ENCODE data around the gene YWHAH.
A peak's percentile ranks its signal among the peaks of the same experiment; 100 is the strongest.
"Not testable (repeated sequence)": the region's sequence is repeated elsewhere in the genome, so short reads cannot be mapped to it uniquely, and the experiment has no call there.

The YWHAH gene

DNA sequence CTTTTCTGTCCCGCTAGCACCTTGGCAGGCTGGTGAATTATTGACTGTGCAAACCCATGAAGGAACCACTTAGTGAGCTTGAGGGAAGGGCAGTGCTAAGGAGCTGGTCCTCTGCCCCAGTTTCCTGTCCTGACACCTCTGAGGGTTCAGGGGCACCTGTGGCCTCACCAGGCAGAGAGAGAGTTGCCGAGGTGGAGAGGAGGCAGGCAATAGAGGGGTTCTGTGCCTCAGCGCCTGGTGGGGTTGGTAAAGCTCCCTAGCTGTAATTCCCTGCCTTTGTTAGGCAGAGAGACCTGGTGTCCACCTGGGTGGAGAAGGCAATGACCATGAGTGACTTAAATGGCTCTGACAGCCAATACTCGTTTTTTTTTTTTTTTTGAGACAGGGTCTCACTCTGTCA lies 36.3 kb downstream of the YWHAH start:
- H3K4me3 ChIP-seq (ENCODE audit: low read depth, low read length), result no peak overlapping the region
- no peak for TF ChIP-seq MYC (IDR thresholded peaks at IDR 0.05; ENCODE audit: low read depth, low read length)
- TF ChIP-seq, protein P1, sequence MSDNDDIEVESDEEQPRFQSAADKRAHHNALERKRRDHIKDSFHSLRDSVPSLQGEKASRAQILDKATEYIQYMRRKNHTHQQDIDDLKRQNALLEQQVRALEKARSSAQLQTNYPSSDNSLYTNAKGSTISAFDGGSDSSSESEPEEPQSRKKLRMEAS (IDR thresholded peaks at IDR 0.05; ENCODE audit: low read depth, low read length), result no peak
- TF ChIP-seq POLR2A (IDR thresholded peaks at IDR 0.05; ENCODE audit: extremely low read depth, insufficient read length), result no peak
- no peak for TF ChIP-seq CTCF (IDR thresholded peaks at IDR 0.05; ENCODE audit: low read depth, low read length)
- no peak for DNase-seq (ENCODE audit: low read depth)

DNA sequence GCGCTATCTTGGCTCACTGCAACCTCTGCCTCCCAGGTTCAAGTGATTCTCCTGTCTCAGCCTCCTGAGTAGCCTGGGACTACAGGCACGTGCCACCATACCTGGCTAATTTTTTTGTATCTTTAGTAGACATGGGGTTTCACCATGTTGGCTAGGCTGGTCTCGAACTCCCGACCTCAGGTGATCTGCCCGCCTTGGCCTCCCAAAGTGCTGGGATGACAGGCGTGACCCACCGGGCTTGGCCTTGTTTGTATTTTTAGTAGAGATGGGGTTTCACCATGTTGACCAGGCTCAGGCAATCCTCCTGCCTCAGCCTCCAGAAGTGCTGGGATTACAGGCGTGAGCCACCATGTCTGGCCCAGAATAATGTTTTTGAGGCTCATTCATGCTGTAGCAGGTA lies 37.6 kb downstream of the YWHAH start:
- not testable (repeated sequence) for DNase-seq (ENCODE audit: low read depth); H3K4me3 ChIP-seq (ENCODE audit: low read depth, low read length)

DNA sequence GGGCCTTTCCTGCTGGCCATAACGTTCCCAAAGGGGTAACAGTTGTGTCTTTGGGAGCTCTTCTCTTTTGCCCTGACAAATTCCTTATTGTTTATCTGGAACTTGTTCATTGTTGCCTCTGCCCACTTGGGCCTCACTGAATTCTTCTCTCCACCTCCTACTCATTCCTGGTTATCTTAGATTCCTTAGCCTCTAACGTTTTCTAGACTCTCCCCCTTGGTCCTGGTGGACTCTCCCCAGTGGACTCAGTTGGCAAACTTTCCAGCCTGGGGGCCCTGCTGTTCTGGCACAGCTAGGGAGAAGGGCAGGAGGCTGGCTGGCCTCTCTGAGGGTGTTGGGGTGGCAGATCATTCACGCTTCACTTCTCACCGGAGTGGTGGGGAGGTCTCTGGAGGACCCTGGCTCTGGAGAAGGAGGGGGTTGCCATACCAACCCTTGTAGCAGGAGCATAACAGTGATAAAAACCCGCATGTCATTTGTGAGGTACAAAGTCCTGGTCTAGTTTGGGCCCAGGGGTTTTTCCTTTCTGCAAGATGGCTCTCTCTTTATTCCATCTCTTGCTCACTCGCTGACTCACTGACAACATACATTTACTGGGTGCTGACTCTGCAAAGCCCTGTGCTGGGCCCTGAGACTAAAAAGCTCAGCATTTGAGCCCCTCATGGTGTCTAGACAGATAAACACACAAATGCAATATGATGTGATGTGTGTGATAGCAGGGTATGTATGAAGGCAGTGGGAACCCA lies 39.7 kb downstream of the YWHAH start:
- TF ChIP-seq, protein P1 (IDR thresholded peaks at IDR 0.05; ENCODE audit: low read depth, low read length), result no peak
- H3K4me3 ChIP-seq (ENCODE audit: low read depth, low read length), result no peak overlapping the region
- DNase-seq (ENCODE audit: low read depth), result no peak

GRCh38 chr22:31987218-31987617 lies 42.9 kb downstream of the YWHAH start:
- no peak overlapping the region for H3K4me3 ChIP-seq (ENCODE audit: low read depth, low read length)
- TF ChIP-seq CTCF (IDR thresholded peaks at IDR 0.05; ENCODE audit: low read depth, low read length) (no peak), POLR2A (IDR thresholded peaks at IDR 0.05; ENCODE audit: extremely low read depth, insufficient read length) (no peak), MYC (IDR thresholded peaks at IDR 0.05; ENCODE audit: low read depth, low read length) (no peak)
- TF ChIP-seq, protein P1 (IDR thresholded peaks at IDR 0.05; ENCODE audit: low read depth, low read length), result no peak
- no peak for DNase-seq (ENCODE audit: low read depth)

DNA sequence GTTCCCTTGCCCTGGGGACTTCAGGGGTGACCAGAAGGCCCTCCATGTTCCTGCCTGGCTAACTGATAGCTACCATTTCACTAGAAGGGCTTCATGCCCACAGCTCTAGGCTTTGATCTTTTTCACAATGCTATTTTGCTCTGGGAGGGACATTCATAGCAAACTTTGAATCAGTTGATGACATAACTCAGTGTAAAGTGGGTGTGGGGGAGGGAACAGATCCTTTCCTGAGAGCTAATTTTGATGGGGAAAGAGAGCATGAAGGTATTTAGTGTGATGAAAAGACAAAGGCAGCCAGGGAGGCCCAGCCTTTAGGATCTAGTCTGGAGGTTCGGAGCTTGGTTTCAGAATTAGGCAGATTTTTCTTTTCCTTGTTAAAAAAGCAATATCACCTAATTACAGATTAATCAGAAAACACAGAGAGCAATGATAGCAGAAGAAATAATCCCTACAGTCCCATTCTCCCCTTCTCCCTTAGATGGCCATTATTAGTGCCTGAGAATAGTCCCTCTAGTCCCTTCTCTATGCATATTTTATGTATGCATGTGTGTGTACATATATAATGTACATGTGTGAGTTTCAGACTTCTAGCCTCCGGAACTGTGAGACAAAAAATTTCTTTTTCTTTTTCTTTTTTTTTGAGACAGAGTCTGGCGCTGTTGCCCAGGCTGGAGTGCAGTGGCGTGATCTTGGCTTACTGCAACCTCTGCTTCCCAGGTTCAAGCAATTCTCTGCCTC lies 46.9 kb downstream of the YWHAH start:
- no peak overlapping the region for H3K4me3 ChIP-seq (ENCODE audit: low read depth, low read length)
- no peak for DNase-seq (ENCODE audit: low read depth)
- no peak for TF ChIP-seq CTCF (IDR thresholded peaks at IDR 0.05; ENCODE audit: low read depth, low read length)
- no peak for TF ChIP-seq MYC (IDR thresholded peaks at IDR 0.05; ENCODE audit: low read depth, low read length)
- no peak for TF ChIP-seq POLR2A (IDR thresholded peaks at IDR 0.05; ENCODE audit: extremely low read depth, insufficient read length)
- TF ChIP-seq, protein P1 (IDR thresholded peaks at IDR 0.05; ENCODE audit: low read depth, low read length), result no peak

- H3K4me3 ChIP-seq (ENCODE audit: low read depth, low read length), result no peak overlapping the region
- peak; percentile 25 for DNase-seq (ENCODE audit: low read depth)
- TF ChIP-seq, protein P1 (IDR thresholded peaks at IDR 0.05; ENCODE audit: low read depth, low read length), result no peak
- TF ChIP-seq MYC (IDR thresholded peaks at IDR 0.05; ENCODE audit: low read depth, low read length) (no peak), CTCF (IDR thresholded peaks at IDR 0.05; ENCODE audit: low read depth, low read length) (peak; percentile 3), POLR2A (IDR thresholded peaks at IDR 0.05; ENCODE audit: extremely low read depth, insufficient read length) (no peak)
These were observed 50.7 kb downstream of the YWHAH start for GRCh38 chr22:31995046-31995445.
